ENCODE measurements around the gene SAP30. TPM values are rescaled to one million over a fixed set of nuclear protein-coding genes. Genes with fewer than 3 reads are reported as not detected.

Gene SAP30
- polyA plus RNA-seq, 1 donor from 2014 or later = 58.3 TPM

- no peak overlapping the region for H3K9ac ChIP-seq (ENCODE audit: low read length)
- no peaks in the 10 kb centered on the region for H4K20me1 ChIP-seq (ENCODE audit: insufficient read depth)
- H3K27ac ChIP-seq (ENCODE audit: low read length) = no peak overlapping the region
- no peak overlapping the region for H3K4me2 ChIP-seq (ENCODE audit: low read length)
- TF ChIP-seq MXI1 (conservative IDR thresholded peaks at IDR 0.05; ENCODE audit: poor library complexity, severe bottlenecking) (no peak), RAD21 (conservative IDR thresholded peaks at IDR 0.05) (no peak), EP300 (conservative IDR thresholded peaks at IDR 0.05; ENCODE audit: poor library complexity, severe bottlenecking) (no peak), POLR2AphosphoS5 (IDR thresholded peaks at IDR 0.05) (no peak), TAF1 (IDR thresholded peaks at IDR 0.05; ENCODE audit: low read depth) (no peak), REST (IDR thresholded peaks at IDR 0.05; ENCODE audit: borderline replicate concordance) (no peak), CTCF (IDR thresholded peaks at IDR 0.05; ENCODE audit: poor library complexity, severe bottlenecking) (no peak), EZH2 (IDR thresholded peaks at IDR 0.05; ENCODE audit: borderline replicate concordance, insufficient read depth, low read length, poor library complexity, severe bottlenecking) (no peak), SMC3 (conservative IDR thresholded peaks at IDR 0.05; ENCODE audit: poor library complexity) (no peak)
- no peaks in the 10 kb centered on the region for H3K27me3 ChIP-seq (ENCODE audit: insufficient read depth, low read depth, low read length)
- no peak overlapping the region for H3K4me3 ChIP-seq (ENCODE audit: low read length)
- no peaks in the 10 kb centered on the region for H3K79me2 ChIP-seq (replicated peaks; ENCODE audit: insufficient read depth, low read length)
- H3F3A ChIP-seq (ENCODE audit: insufficient read depth, low read length, poor library complexity, severe bottlenecking) = no peaks in the 10 kb centered on the region
- H2AFZ ChIP-seq (ENCODE audit: low read depth, low read length) = no peak overlapping the region
- no peaks in the 10 kb centered on the region for H3K36me3 ChIP-seq (ENCODE audit: insufficient read depth, low read length)
- H3K9me3 ChIP-seq (ENCODE audit: low read length) = no peaks in the 10 kb centered on the region
- H3K9me2 ChIP-seq (ENCODE audit: insufficient read depth, low read length) = no peaks in the 10 kb centered on the region
These were observed 24.7 kb upstream of the SAP30 start for GRCh38 chr4:173346074-173346473.

GRCh38 chr4:173347467-173347866 lies 23.3 kb upstream of the SAP30 start:
- Histone ChIP-seq H3K36me3 (ENCODE audit: insufficient read depth, low read length) (no peaks in the 10 kb centered on the region), H3K9me3 (ENCODE audit: low read length) (no peaks in the 10 kb centered on the region), H3K27me3 (ENCODE audit: insufficient read depth, low read depth, low read length) (no peaks in the 10 kb centered on the region), H3K9ac (ENCODE audit: low read length) (no peak overlapping the region), H3K79me2 (replicated peaks; ENCODE audit: insufficient read depth, low read length) (no peaks in the 10 kb centered on the region), H3F3A (ENCODE audit: insufficient read depth, low read length, poor library complexity, severe bottlenecking) (no peaks in the 10 kb centered on the region), H3K27ac (ENCODE audit: low read length) (no peak overlapping the region), H3K4me3 (ENCODE audit: low read length) (no peak overlapping the region), H2AFZ (ENCODE audit: low read depth, low read length) (no peak overlapping the region), H3K9me2 (ENCODE audit: insufficient read depth, low read length) (no peaks in the 10 kb centered on the region), H4K20me1 (ENCODE audit: insufficient read depth) (no peaks in the 10 kb centered on the region), H3K4me2 (ENCODE audit: low read length) (no peak overlapping the region)
- TF ChIP-seq EP300 (conservative IDR thresholded peaks at IDR 0.05; ENCODE audit: poor library complexity, severe bottlenecking) (no peak), REST (IDR thresholded peaks at IDR 0.05; ENCODE audit: borderline replicate concordance) (no peak), MXI1 (conservative IDR thresholded peaks at IDR 0.05; ENCODE audit: poor library complexity, severe bottlenecking) (no peak), CTCF (IDR thresholded peaks at IDR 0.05; ENCODE audit: poor library complexity, severe bottlenecking) (no peak), SMC3 (conservative IDR thresholded peaks at IDR 0.05; ENCODE audit: poor library complexity) (no peak), EZH2 (IDR thresholded peaks at IDR 0.05; ENCODE audit: borderline replicate concordance, insufficient read depth, low read length, poor library complexity, severe bottlenecking) (no peak), RAD21 (conservative IDR thresholded peaks at IDR 0.05) (no peak), POLR2AphosphoS5 (IDR thresholded peaks at IDR 0.05) (no peak), TAF1 (IDR thresholded peaks at IDR 0.05; ENCODE audit: low read depth) (no peak)

Measured in neural cell (in vitro differentiated cells).